Measurements from ENCODE around the gene SHANK1.
"Not testable (repeated sequence)": the region's sequence is repeated elsewhere in the genome, so short reads cannot be mapped to it uniquely, and the experiment has no call there.

Gene SHANK1

GRCh38 chr19:50719566-50719965 lies at the start of gene SHANK1:
TSS of gene SHANK1 (minus strand) at chr19:50719802. CDS start at chr19:50716919, 2,883 bp downstream.
- DNase-seq (ENCODE audit: low read depth): no peak

- DNase-seq (ENCODE audit: low read depth): no peak
These were observed 48.7 kb upstream of the SHANK1 start for GRCh38 chr19:50768277-50768676.

- DNase-seq (ENCODE audit: low read depth): not testable (repeated sequence)
These were observed 47.7 kb upstream of the SHANK1 start for GRCh38 chr19:50767263-50767662.

GRCh38 chr19:50766746-50767145 lies 47.1 kb upstream of the SHANK1 start:
- DNase-seq (ENCODE audit: low read depth): not testable (repeated sequence)

- DNase-seq (ENCODE audit: low read depth): no peak
These were observed 44.8 kb upstream of the SHANK1 start for GRCh38 chr19:50764409-50764808.

- not testable (repeated sequence) for DNase-seq (ENCODE audit: low read depth)
These were observed 43.9 kb upstream of the SHANK1 start for GRCh38 chr19:50763521-50763920.

- not testable (repeated sequence) for DNase-seq (ENCODE audit: low read depth)
These were observed 41.9 kb upstream of the SHANK1 start for GRCh38 chr19:50761501-50761900.

- no peak for DNase-seq (ENCODE audit: low read depth)
These were observed 40.3 kb upstream of the SHANK1 start for GRCh38 chr19:50759886-50760285.

GRCh38 chr19:50759076-50759475 lies 39.5 kb upstream of the SHANK1 start:
- DNase-seq (ENCODE audit: low read depth): not testable (repeated sequence)

- not testable (repeated sequence) for DNase-seq (ENCODE audit: low read depth)
These were observed 38.0 kb upstream of the SHANK1 start for GRCh38 chr19:50757624-50758023.

- not testable (repeated sequence) for DNase-seq (ENCODE audit: low read depth)
These were observed 36.6 kb upstream of the SHANK1 start for GRCh38 chr19:50756244-50756643.

- no peak for DNase-seq (ENCODE audit: low read depth)
These were observed 34.3 kb upstream of the SHANK1 start for GRCh38 chr19:50753879-50754278.

- DNase-seq (ENCODE audit: low read depth): no peak
These were observed 30.4 kb upstream of the SHANK1 start for GRCh38 chr19:50750010-50750409.

GRCh38 chr19:50749490-50749889 lies 29.9 kb upstream of the SHANK1 start:
- no peak for DNase-seq (ENCODE audit: low read depth)

GRCh38 chr19:50747141-50747540 lies 27.5 kb upstream of the SHANK1 start:
- DNase-seq (ENCODE audit: low read depth): not testable (repeated sequence)

- DNase-seq (ENCODE audit: low read depth): no peak
These were observed 25.6 kb upstream of the SHANK1 start for GRCh38 chr19:50745221-50745620.

GRCh38 chr19:50743537-50743936 lies 23.9 kb upstream of the SHANK1 start:
- DNase-seq (ENCODE audit: low read depth): no peak

GRCh38 chr19:50741179-50741933 lies 21.8 kb upstream of the SHANK1 start:
- no peak for DNase-seq (ENCODE audit: low read depth)

GRCh38 chr19:50739914-50740426 lies 20.4 kb upstream of the SHANK1 start:
- no peak for DNase-seq (ENCODE audit: low read depth)

GRCh38 chr19:50739132-50739913 lies 19.7 kb upstream of the SHANK1 start:
- no peak for DNase-seq (ENCODE audit: low read depth)

GRCh38 chr19:50736338-50736737 lies 16.7 kb upstream of the SHANK1 start:
- no peak for DNase-seq (ENCODE audit: low read depth)

- DNase-seq (ENCODE audit: low read depth): no peak
These were observed 16.3 kb upstream of the SHANK1 start for GRCh38 chr19:50735869-50736268.

GRCh38 chr19:50729894-50730293 lies 10.3 kb upstream of the SHANK1 start:
- no peak for DNase-seq (ENCODE audit: low read depth)

All from activated T-cell treated with anti-CD3 and anti-CD28 coated beads for 24 hours (primary cell).